G401 (cell line): Measurements from ENCODE around the gene MKNK2. TPM values are rescaled to one million over a fixed set of nuclear protein-coding genes. Genes with fewer than 3 reads are reported as not detected.

Experiments used
- DNase-seq: peaks from one replicate; pipeline ENCODE4 v3.0.0-alpha.2; 2015; ENCODE audit warnings: low spot score
- in situ Hi-C: cut with HindIII; loops from 2 replicates; pipeline ENCODE4 v1.10.0; 2016; ENCODE audit warnings: low sequenced_read_pairs, mixed read lengths
- total RNA-seq: library from RNA; depleted of rRNA; stranded (reverse); fragments of >200 nt; shearing (Covaris generic); gene quantifications from 2 replicates; pipeline ENCODE4 v1.2.3, GENCODE V29; 2014

The MKNK2 gene
- total RNA-seq, 1 experiment from 2014 or later, result 118 TPM

DNA sequence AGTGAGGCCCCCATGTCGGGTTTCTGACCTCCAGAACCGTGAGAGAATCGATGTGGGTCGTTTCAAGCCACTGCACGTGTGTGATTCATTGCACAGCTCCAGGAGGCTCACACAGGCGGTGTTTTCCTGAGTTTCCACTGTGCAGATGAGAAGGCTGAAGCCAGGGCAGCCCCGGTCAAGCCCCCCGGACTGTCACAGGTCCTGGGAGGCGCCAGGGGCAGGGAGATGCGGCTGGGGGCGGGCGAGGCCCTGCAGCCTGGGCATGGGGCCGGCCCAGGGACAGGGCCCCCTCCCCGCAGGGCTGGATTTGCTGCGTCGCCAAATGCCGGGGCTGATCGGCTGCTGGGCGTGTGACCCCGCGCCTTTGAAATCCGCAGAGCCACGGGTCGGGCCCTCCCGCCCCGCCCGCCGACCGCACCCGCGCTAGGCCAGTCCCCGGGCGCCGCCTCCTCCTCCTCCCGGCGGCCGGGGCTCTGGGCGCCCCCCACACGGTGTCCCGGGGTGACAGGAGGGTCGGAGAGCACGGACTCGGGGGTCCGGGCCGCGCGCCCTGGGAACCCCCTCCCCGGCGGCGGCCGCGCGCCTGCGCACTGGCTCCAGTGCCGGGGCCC, 9.9 kb upstream of the MKNK2 start:
- in situ Hi-C loops, result no loop called here
- peak; percentile 67 for DNase-seq

DNA sequence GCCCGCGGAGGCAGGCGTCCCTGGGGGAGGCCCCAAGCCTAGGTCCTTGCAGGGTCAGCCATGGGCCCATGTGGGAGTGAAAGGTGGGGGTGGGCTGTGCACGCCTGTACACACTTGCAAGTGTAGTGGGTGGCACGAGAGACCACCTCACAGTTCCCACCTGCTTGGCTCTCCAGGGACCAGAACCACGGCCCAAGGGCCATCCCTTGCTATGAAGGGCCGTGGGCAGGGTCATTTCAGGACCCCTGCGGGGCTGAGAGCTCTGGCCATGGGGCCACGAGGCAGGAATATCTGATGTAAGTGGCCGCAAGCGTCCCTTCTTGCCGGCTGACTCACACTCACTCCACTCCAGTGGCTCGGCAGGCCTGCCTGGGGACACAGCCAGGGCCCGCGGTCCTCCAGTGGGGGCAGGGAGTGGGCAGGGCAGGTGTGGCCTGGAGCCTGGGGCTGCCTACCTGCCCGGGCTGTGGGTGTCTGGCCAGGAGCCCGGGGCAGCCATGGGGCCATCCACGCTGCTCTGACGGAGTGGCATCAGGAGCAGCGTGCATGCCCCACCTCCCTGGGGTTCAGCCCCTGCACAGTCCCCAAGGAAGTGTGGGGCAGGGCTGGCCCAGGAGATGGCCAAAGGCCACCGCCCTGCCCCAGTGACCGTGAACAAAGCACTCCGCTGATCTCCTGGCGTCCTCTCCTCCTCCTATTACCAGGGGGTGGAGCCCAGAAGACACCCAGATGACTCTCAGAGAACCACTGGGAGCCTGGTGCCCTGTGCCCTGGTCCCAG, 8.6 kb upstream of the MKNK2 start:
- in situ Hi-C loops, result no loop called here
- no peak for DNase-seq

DNA sequence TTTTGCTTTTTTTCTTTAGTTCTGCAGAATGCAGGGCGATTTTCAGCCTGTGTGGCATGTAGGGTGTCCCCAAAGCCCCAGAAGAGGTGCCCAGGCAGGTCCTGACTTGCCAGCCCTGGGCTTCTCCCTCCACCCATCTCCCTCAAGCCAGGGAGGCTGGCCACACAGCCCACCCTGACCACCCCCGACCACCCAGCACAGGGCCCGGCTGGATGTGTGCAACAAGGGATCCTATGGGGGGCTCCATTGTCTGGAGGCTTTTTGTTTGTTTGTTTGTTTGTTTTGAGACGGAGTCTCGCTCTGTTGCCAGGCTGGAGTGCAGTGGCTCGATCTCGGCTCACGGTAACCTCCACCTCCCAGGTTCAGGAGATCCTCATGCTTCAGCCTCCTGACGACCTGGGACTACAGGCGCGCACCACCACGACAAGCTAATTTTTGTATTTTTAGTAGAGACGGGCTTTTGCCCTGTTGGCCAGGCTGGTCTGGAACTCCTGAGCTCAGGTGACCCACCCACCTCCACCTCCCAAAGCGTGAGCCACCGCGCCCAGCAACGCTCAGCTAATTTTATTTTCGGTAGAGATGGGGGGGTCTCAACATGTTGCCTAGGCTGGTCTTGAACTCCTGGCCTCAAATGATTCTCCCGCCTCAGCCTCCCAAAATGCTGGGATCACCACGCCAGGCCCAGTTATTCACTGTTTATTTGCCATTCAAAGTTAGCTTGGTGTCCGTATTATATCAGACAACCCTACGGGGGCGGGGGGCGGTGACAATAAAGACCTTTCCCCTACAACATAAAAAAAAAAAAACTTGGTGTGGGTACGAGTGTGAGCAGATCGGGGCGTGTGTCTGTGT, 7.8 kb upstream of the MKNK2 start:
- in situ Hi-C loops, result no loop called here
- no peak for DNase-seq

DNA sequence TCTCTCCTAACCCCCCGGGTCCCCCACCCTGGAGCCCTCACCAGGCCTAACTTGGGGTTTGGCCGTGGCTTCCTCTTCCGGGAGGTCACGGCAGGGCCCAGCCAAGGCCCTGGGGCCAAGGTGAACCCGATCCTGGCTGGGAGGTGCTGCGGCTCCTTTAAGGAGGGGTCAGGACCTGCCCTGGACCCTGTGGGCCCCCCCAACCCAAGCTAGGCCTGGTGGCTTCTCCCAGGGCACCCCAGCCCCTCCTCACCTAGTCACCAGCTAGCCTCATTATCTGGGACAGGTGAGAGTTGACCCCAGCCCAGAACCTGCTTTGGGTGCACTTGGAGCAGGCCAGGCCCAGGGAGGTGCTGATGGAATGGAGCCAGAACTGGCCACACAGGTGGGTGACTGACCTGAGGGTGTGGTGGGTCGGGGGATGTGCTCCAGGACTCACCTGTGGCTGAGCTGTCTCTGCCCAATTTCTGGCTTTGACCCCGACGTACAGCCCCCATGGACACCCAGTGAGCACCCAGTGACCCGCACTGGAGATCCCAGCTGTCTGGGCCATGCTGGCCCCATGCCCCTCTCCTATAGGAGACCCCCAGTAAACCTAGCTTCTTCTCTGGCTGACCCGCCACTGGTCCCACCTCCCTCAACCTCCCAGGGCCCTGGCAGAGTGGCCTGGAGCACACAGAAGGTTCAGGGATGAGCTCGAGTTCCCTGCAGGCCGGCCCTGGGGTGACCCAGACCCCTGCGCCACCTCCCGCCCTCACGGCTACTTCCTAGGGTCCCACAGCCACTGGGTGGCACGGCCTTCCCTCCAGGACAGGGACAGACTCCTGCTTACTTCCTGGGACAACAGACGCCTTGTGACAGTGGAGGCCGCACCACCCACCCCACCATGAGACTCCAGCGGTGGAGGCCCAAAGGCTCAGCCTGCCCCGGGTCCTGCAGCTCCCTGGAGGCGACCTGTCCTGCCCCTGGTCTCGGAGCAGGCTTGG, 6.7 kb upstream of the MKNK2 start:
- no peak for DNase-seq
- in situ Hi-C loops, result no loop called here

- in situ Hi-C loops, result no loop called here
These were observed 5.8 kb upstream of the MKNK2 start for GRCh38 chr19:2056837-2057192.

GRCh38 chr19:2055931-2056836, 5.1 kb upstream of the MKNK2 start:
- DNase-seq, result peak; percentile 78
- in situ Hi-C loops, result no loop called here

More at GRCh38 chr19:2056837-2057192, 5.8 kb upstream of the MKNK2 start:
- no peak for DNase-seq

- in situ Hi-C loops, result no loop called here
- DNase-seq, result no peak
These were observed 3.7 kb upstream of the MKNK2 start for GRCh38 chr19:2054763-2055162.

DNA sequence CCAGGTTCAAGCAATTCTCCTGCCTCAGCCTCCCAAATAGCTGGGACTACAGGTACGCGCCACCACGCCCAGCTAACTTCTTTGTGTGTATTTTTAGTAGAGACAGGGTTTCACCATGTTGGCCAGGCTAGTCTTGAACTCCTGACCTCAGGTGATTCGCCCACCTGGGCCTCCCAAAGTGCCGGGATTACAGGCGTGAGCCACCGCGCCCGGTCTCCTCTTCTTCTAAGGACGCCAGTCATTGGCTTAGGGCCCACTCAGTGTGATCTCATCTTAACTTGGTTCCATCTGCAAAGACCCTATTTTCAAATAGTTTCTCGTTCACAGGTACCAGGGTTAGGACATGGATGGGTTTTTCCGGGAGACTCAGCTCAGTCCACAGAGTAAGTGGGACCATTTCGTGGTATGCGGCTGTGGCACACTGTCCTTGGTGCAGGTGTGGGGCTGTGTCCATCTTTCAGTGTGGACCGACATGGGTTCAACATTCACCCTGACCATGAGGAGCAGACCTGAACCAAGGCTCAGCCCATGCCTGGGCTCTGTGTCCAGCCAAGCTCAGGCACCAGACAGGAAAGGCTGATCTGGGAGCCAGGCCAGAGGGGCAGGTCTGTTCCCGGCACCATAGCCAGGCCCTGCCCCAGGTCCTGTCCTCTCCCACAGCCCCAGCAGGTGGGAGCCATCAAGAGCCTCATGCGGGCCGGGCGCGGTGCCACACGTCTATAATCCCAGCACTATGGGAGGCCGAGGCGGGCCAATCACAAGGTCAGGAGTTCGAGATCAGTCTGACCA, 2.8 kb upstream of the MKNK2 start:
- peak; percentile 67 for DNase-seq
- in situ Hi-C loops, result no loop called here

GRCh38 chr19:2051773-2052704, 995 bp upstream of the MKNK2 start:
- in situ Hi-C loops, result no loop called here
- DNase-seq, result no peak

DNA sequence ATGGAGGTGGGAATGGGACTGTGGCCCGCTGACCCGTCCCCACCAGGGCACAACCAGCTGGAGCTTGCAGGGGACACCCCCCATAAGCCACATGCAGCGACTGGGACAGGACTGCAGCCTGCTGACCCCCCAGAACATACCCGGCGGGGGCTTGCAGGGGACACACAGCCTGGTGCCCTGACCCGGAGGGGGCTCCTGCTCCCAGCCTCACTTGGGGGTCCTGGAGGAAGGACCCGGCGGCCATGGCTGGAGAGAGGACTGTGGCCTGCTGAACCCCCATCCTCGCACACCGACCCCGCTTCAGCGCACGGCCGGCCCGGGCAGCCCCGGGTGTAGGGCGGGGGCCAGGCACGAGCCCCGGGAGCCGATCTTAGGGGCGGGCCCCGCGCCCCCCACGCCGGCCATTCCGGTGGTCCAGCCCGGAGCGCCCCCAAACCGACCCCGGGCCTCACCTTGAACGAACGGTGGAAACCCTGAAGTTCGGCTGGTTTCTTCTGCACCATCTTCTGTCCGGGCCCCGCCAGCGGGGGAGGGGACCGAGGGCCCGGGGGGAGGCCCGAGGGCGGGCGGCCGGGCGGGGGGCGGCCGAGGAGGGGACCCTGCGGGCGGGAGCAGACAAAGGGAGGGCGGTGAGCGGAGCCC, 574 bp downstream of the MKNK2 start:
- in situ Hi-C loops, result no loop called here

DNA sequence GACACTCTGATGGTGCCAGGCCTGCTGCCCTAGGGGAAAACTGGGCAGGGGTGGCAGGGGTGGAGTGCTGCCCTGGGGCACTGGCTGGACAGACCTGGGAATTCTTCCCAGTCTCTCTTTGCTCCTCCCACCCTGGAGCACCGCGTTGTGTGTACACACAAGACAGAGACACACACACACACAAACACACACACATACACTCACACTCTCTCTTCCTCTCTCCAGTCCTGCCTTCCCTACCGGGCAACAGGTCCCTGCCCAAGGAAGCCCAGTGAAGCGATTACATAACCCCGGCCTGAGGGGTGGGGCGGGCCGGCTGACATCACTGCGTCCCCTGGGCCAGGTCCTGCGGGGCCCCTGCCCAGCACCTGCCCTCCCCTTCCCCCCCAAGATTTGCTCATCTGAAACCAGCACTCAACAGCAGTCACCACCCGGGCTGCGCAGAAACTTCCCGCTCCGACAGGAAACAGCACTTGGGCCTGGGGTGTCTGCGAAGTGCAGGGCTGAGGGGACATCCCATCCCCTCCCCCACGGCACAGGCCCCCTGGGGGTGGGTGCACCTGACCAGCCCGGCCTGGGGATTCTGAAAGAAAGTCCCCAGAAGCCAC, 1.2 kb downstream of the MKNK2 start:
- peak; percentile 85 for DNase-seq
- in situ Hi-C loops, result no loop called here

More for the DNA sequence above, 574 bp downstream of the MKNK2 start:
- no peak for DNase-seq

- peak; percentile 59 for DNase-seq
- in situ Hi-C loops, result no loop called here
These were observed 1.9 kb downstream of the MKNK2 start for GRCh38 chr19:2048959-2049740.

- in situ Hi-C loops, result no loop called here
- DNase-seq, result no peak
These were observed 2.7 kb downstream of the MKNK2 start for GRCh38 chr19:2048104-2048958.
